ENCODE data around the gene TSPAN9.

DNA sequence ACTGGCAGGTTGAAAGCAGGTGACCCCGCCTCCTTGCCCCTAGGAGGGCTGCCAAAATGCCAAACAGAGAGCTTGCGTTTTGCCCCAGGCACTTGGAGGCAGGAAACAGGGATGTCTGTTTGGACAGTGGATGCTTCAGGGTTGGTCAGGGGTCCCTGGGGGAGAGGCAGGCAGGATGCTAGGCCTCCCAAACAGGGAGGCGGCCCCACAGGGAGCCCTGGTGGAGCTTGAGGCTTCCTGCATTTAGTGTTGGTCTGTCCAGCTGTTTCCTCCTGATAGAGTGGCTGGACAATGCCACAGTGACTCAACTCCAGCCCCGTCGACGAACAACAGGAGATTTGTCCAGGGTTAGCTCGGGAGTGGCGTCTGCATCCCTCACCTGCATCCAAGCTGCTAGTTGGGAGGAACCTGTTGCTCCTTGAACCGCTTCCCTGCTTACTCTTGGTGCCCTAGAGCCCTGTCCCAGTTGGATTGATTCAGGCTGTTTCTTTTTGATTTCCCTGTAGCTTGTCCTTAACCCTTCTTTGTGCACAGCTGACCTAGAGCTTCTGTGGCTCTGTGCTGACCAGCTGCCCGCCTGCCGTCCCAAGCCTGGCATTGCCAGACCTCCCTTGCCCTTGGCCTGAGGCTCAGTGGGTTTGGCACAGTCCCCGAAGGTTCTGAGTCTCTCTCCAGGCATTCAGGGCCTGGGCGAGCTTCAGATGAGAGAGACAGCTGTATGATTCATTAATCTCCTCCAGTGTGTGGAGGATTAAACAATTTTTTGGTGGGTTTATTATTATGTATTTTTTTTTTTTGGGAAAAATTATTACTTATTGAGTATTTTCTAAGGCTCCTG lies 45.9 kb downstream of the TSPAN9 start:
- no peak for TF ChIP-seq POLR2AphosphoS5 (IDR thresholded peaks at IDR 0.05; ENCODE audit: borderline replicate concordance, low read depth, low read length)
- no peak for TF ChIP-seq EZH2 (IDR thresholded peaks at IDR 0.05)

All from SK-N-MC (cell line).